Right kidney (tissue), 1 donor: Measurements from ENCODE around the gene CCDC144A.
"Not testable (repeated sequence)": the region's sequence is repeated elsewhere in the genome, so short reads cannot be mapped to it uniquely, and the experiment has no call there.

ENCODE experiments used
- DNase-seq: peaks from one replicate; pipeline ENCODE4 v3.0.0-alpha.2; 2016

CCDC144A gene

GRCh38 chr17:16818821-16819683 lies 129.0 kb downstream of the CCDC144A start:
- no peak for DNase-seq

- no peak for DNase-seq
Observed at GRCh38 chr17:16820161-16820877, 130.3 kb downstream of the CCDC144A start.

- no peak for DNase-seq
Observed at GRCh38 chr17:16820979-16821543, 131.0 kb downstream of the CCDC144A start.

- not testable (repeated sequence) for DNase-seq
Observed at GRCh38 chr17:16822133-16822532, 132.1 kb downstream of the CCDC144A start.

GRCh38 chr17:16823768-16824406 lies 133.8 kb downstream of the CCDC144A start:
- DNase-seq, result not testable (repeated sequence)
